GM15510 (cell line): Measurements from ENCODE around the gene EZR.

ENCODE experiments used
- POLR2A ChIP-seq: IDR thresholded peaks from 3 replicates; pipeline ENCODE4 v1.6.1; 2011; ENCODE audit warnings: borderline replicate concordance; ENCODE audit not compliant: insufficient read length; ENCODE audit errors: extremely low read depth

EZR gene

GRCh38 chr6:158796353-158796752 lies 22.8 kb downstream of the EZR start:
- no peak for TF ChIP-seq POLR2A

GRCh38 chr6:158795516-158795915 lies 23.7 kb downstream of the EZR start:
- TF ChIP-seq POLR2A: no peak

GRCh38 chr6:158793432-158793831 lies 25.7 kb downstream of the EZR start:
- no peak for TF ChIP-seq POLR2A

GRCh38 chr6:158791274-158791855 lies 27.8 kb downstream of the EZR start:
- no peak for TF ChIP-seq POLR2A

GRCh38 chr6:158789115-158789917 lies 29.9 kb downstream of the EZR start:
- no peak for TF ChIP-seq POLR2A

- TF ChIP-seq POLR2A: no peak
These were observed 31.8 kb downstream of the EZR start for GRCh38 chr6:158787395-158787794.

- TF ChIP-seq POLR2A: no peak
These were observed 32.4 kb downstream of the EZR start for GRCh38 chr6:158786645-158787304.

GRCh38 chr6:158785036-158785435 lies 34.1 kb downstream of the EZR start:
- no peak for TF ChIP-seq POLR2A

- no peak for TF ChIP-seq POLR2A
These were observed 34.7 kb downstream of the EZR start for GRCh38 chr6:158784505-158784904.

GRCh38 chr6:158783851-158784250 lies 35.3 kb downstream of the EZR start:
- TF ChIP-seq POLR2A: no peak

- TF ChIP-seq POLR2A: no peak
These were observed 36.1 kb downstream of the EZR start for GRCh38 chr6:158783167-158783450.

- no peak for TF ChIP-seq POLR2A
These were observed 36.6 kb downstream of the EZR start for GRCh38 chr6:158782432-158783166.

GRCh38 chr6:158781692-158782373 lies 37.3 kb downstream of the EZR start:
- TF ChIP-seq POLR2A: no peak

- no peak for TF ChIP-seq POLR2A
These were observed 38.0 kb downstream of the EZR start for GRCh38 chr6:158780988-158781691.
